Measurements from ENCODE around the gene SAV1.

SAV1 gene

GRCh38 chr14:50620341-50620740 is 47.8 kb downstream of the SAV1 start:
- Histone ChIP-seq H2AFZ (ENCODE audit: low read depth, low read length) (no peak overlapping the region), H3K4me3 (ENCODE audit: low read depth in 1 of 2, low read length in 2 of 2) (no peak overlapping the region), H3K9ac (ENCODE audit: low read depth, low read length) (no peak overlapping the region), H3K36me3 (ENCODE audit: insufficient read depth, low read length) (no peaks in the 10 kb centered on the region), H3K27me3 (ENCODE audit: insufficient read depth, low read length, poor library complexity) (no peaks in the 10 kb centered on the region), H3K79me2 (ENCODE audit: insufficient read depth, low read length) (no peaks in the 10 kb centered on the region), H4K20me1 (ENCODE audit: insufficient read depth, low read length) (no peaks in the 10 kb centered on the region), H3K27ac (ENCODE audit: low read length) (no peak overlapping the region), H3K9me3 (ENCODE audit: insufficient read depth, low read length, severe bottlenecking) (no peaks in the 10 kb centered on the region), H3K4me1 (ENCODE audit: insufficient read depth, low read length) (no peaks in the 10 kb centered on the region), H3K4me2 (ENCODE audit: insufficient read depth, low read length) (no peak overlapping the region)
- no peak for ATAC-seq (ENCODE audit: insufficient read depth, low read depth)
- no peak for TF ChIP-seq CTCF (IDR thresholded peaks at IDR 0.05; ENCODE audit: borderline replicate concordance, extremely low read depth, low read length, poor library complexity, severe bottlenecking)
- no peak for TF ChIP-seq EZH2 (IDR thresholded peaks at IDR 0.05; ENCODE audit: borderline replicate concordance, low read depth, low read length, severe bottlenecking)
- no peak for DNase-seq

- no peaks in the 10 kb centered on the region for H4K20me1 ChIP-seq (ENCODE audit: insufficient read depth, low read length)
- H3K27ac ChIP-seq (ENCODE audit: low read length): no peak overlapping the region
- ATAC-seq (ENCODE audit: insufficient read depth, low read depth) (peak; percentile 76), DNase-seq (no peak)
- no peak overlapping the region for H3K9ac ChIP-seq (ENCODE audit: low read depth, low read length)
- H3K79me2 ChIP-seq (ENCODE audit: insufficient read depth, low read length): no peaks in the 10 kb centered on the region
- TF ChIP-seq CTCF (IDR thresholded peaks at IDR 0.05; ENCODE audit: borderline replicate concordance, extremely low read depth, low read length, poor library complexity, severe bottlenecking) (peak; percentile 74), EZH2 (IDR thresholded peaks at IDR 0.05; ENCODE audit: borderline replicate concordance, low read depth, low read length, severe bottlenecking) (no peak)
- H3K4me1 ChIP-seq (ENCODE audit: insufficient read depth, low read length): no peaks in the 10 kb centered on the region
- no peaks in the 10 kb centered on the region for H3K27me3 ChIP-seq (ENCODE audit: insufficient read depth, low read length, poor library complexity)
- no peaks in the 10 kb centered on the region for H3K9me3 ChIP-seq (ENCODE audit: insufficient read depth, low read length, severe bottlenecking)
- H3K36me3 ChIP-seq (ENCODE audit: insufficient read depth, low read length): no peaks in the 10 kb centered on the region
- no peak overlapping the region for H3K4me3 ChIP-seq (ENCODE audit: low read depth in 1 of 2, low read length in 2 of 2)
- no peak overlapping the region for H2AFZ ChIP-seq (ENCODE audit: low read depth, low read length)
- no peak overlapping the region for H3K4me2 ChIP-seq (ENCODE audit: insufficient read depth, low read length)
These were observed 48.5 kb downstream of the SAV1 start for GRCh38 chr14:50619569-50620141.

GRCh38 chr14:50616275-50616674 is 51.8 kb downstream of the SAV1 start:
- no peak overlapping the region for H3K9ac ChIP-seq (ENCODE audit: low read depth, low read length)
- no peak for ATAC-seq (ENCODE audit: insufficient read depth, low read depth)
- no peaks in the 10 kb centered on the region for H4K20me1 ChIP-seq (ENCODE audit: insufficient read depth, low read length)
- no peak overlapping the region for H3K4me2 ChIP-seq (ENCODE audit: insufficient read depth, low read length)
- H2AFZ ChIP-seq (ENCODE audit: low read depth, low read length): no peak overlapping the region
- H3K27ac ChIP-seq (ENCODE audit: low read length): no peak overlapping the region
- no peaks in the 10 kb centered on the region for H3K9me3 ChIP-seq (ENCODE audit: insufficient read depth, low read length, severe bottlenecking)
- H3K79me2 ChIP-seq (ENCODE audit: insufficient read depth, low read length): no peaks in the 10 kb centered on the region
- TF ChIP-seq EZH2 (IDR thresholded peaks at IDR 0.05; ENCODE audit: borderline replicate concordance, low read depth, low read length, severe bottlenecking): no peak
- TF ChIP-seq CTCF (IDR thresholded peaks at IDR 0.05; ENCODE audit: borderline replicate concordance, extremely low read depth, low read length, poor library complexity, severe bottlenecking): no peak
- DNase-seq: no peak
- no peaks in the 10 kb centered on the region for H3K36me3 ChIP-seq (ENCODE audit: insufficient read depth, low read length)
- no peaks in the 10 kb centered on the region for H3K27me3 ChIP-seq (ENCODE audit: insufficient read depth, low read length, poor library complexity)
- H3K4me3 ChIP-seq (ENCODE audit: low read depth in 1 of 2, low read length in 2 of 2): no peak overlapping the region
- no peaks in the 10 kb centered on the region for H3K4me1 ChIP-seq (ENCODE audit: insufficient read depth, low read length)

GRCh38 chr14:50615552-50615951 is 52.6 kb downstream of the SAV1 start:
- Histone ChIP-seq H3K4me2 (ENCODE audit: insufficient read depth, low read length) (no peak overlapping the region), H3K79me2 (ENCODE audit: insufficient read depth, low read length) (no peaks in the 10 kb centered on the region), H3K27me3 (ENCODE audit: insufficient read depth, low read length, poor library complexity) (no peaks in the 10 kb centered on the region), H3K9ac (ENCODE audit: low read depth, low read length) (no peak overlapping the region), H2AFZ (ENCODE audit: low read depth, low read length) (no peak overlapping the region), H3K36me3 (ENCODE audit: insufficient read depth, low read length) (no peaks in the 10 kb centered on the region), H3K4me1 (ENCODE audit: insufficient read depth, low read length) (no peaks in the 10 kb centered on the region), H4K20me1 (ENCODE audit: insufficient read depth, low read length) (no peaks in the 10 kb centered on the region), H3K9me3 (ENCODE audit: insufficient read depth, low read length, severe bottlenecking) (no peaks in the 10 kb centered on the region), H3K4me3 (ENCODE audit: low read depth in 1 of 2, low read length in 2 of 2) (no peak overlapping the region), H3K27ac (ENCODE audit: low read length) (no peak overlapping the region)
- ATAC-seq (ENCODE audit: insufficient read depth, low read depth): no peak
- no peak for DNase-seq
- no peak for TF ChIP-seq EZH2 (IDR thresholded peaks at IDR 0.05; ENCODE audit: borderline replicate concordance, low read depth, low read length, severe bottlenecking)
- TF ChIP-seq CTCF (IDR thresholded peaks at IDR 0.05; ENCODE audit: borderline replicate concordance, extremely low read depth, low read length, poor library complexity, severe bottlenecking): no peak

Data from DND-41 (cell line).